Measurements from ENCODE around the gene SHROOM3.

Gene SHROOM3

DNA sequence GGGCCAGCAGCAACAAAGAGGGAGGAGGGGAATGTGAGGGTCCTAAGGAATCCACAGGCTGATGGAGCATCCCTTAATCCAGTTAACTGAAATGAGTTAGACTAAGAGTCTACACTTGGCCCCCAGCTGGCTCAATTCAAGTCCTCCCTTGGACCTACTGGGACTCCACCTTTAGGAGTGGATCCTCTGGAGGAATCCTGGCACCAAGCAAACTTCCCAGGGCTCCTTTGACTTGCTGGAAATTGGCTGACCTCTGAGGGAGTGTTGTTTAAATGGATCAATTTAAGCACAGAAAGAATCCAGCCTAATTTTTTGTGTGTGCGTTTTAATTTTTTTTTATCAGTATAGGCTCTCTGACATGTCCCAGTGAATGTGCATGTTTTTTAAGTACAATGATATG is 114.7 kb downstream of the SHROOM3 start:
- no peak for DNase-seq (ENCODE audit: low read depth)
- TF ChIP-seq, protein P1, sequence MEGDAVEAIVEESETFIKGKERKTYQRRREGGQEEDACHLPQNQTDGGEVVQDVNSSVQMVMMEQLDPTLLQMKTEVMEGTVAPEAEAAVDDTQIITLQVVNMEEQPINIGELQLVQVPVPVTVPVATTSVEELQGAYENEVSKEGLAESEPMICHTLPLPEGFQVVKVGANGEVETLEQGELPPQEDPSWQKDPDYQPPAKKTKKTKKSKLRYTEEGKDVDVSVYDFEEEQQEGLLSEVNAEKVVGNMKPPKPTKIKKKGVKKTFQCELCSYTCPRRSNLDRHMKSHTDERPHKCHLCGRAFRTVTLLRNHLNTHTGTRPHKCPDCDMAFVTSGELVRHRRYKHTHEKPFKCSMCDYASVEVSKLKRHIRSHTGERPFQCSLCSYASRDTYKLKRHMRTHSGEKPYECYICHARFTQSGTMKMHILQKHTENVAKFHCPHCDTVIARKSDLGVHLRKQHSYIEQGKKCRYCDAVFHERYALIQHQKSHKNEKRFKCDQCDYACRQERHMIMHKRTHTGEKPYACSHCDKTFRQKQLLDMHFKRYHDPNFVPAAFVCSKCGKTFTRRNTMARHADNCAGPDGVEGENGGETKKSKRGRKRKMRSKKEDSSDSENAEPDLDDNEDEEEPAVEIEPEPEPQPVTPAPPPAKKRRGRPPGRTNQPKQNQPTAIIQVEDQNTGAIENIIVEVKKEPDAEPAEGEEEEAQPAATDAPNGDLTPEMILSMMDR (conservative IDR thresholded peaks at IDR 0.05; ENCODE audit: low read depth, low read length), result no peak
- H3K4me3 ChIP-seq (ENCODE audit: low read depth, low read length), result no peak overlapping the region

DNA sequence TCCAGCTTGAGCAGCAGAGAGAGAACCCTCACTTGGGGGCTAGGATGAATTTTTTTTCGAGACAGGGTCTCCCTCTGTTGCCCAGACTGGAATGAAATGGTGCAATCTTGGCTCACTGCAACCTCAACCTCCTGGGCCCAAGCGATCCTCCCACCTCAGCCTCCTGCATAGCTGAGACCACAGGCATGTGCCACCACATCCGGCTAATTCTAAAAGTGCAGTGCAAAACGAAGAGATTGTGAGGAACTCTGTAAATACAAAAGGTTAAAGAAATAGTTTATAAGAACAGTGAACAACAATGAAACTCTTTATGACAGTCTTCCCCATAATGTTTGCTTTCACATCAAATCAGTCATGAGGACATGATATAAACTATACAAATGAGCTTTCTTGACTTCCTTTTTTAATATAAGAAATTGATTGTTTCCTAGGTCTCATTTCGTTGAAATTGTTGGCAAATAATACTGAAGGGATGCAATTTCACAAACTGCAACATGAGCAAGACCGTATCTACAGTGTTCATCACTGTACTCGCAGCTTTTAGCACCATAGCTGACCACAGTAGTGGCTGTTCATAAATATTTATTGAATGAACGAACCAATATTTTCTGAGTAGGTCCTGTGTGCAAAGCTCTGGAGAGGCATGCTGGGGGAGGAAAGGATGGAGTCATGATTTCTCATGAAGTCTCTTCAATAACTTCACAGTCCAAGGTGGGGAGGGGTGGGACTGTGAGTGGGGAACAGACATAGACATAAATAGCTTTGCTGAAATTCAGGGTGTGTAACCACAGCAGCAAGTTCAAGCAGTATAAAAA is 116.1 kb downstream of the SHROOM3 start:
- TF ChIP-seq, protein P1 (conservative IDR thresholded peaks at IDR 0.05; ENCODE audit: low read depth, low read length), result no peak
- DNase-seq (ENCODE audit: low read depth), result peak; percentile 71
- no peak overlapping the region for H3K4me3 ChIP-seq (ENCODE audit: low read depth, low read length)

DNA sequence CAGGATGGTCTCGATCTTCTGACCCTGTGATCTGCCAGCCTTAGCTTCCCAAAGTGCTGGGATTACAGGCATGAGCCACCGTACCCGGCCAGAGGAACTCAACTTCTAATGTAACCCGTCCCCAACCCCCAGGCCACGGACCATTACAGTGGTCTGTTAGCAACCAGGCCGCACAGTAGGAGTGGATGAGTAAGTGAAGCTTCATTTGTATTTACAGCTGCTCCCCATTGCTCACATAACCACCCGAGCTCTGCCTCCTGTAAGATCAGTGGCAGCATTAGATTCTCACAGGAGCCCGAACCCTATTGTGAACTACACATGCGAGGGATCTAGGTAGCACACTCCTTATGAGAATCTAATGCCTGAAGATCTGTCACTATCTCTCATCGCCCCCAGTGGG is 119.6 kb downstream of the SHROOM3 start:
- no peak for DNase-seq (ENCODE audit: low read depth)
- H3K4me3 ChIP-seq (ENCODE audit: low read depth, low read length), result no peak overlapping the region
- TF ChIP-seq, protein P1 (conservative IDR thresholded peaks at IDR 0.05; ENCODE audit: low read depth, low read length), result no peak

GRCh38 chr4:76556452-76556851 is 121.4 kb downstream of the SHROOM3 start:
- H3K4me3 ChIP-seq (ENCODE audit: low read depth, low read length), result no peak overlapping the region
- TF ChIP-seq, protein P1 (conservative IDR thresholded peaks at IDR 0.05; ENCODE audit: low read depth, low read length), result no peak
- DNase-seq (ENCODE audit: low read depth), result no peak

GRCh38 chr4:76558396-76559235 is 123.6 kb downstream of the SHROOM3 start:
- no peak for DNase-seq (ENCODE audit: low read depth)

DNA sequence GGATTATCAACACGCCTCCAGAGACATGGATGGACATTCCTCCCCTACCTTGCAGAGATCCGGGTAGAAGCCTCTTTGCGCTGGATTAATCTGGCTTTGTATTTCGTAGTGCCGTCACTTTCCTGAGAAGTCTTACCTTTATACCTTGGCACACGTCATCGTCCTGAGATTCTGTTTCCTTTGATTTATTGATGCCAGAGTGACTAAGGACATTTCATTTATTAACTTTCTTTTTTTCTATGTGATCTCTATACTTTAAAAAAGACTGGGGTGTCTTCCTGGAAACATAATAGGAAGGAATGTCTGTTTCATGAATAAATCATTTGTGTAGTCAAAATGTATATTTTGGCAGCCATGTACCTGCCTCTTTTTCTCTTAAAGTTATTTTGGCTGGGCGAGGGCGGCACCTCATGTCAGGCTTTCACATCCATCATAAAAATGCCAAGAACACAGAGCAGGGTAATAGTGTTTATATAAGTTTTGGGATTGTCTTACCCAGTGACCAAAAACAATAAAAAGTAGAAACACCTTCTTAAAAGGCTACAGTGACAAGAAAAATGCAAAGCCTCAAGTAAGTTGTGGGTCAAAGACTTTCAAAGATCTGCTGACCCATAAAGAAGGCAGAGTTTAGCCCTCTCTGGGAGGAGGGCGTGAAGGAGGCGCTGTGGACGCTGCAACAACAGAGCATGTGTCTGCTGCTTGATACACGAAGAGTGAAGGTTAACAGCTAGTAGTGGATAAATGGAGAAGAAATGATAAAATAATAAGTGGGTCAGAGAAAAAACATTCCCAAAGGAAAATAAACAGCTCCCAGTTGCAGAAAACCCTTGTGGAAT is 124.4 kb downstream of the SHROOM3 start:
- H3K4me3 ChIP-seq (ENCODE audit: low read depth, low read length), result no peak overlapping the region
- TF ChIP-seq, protein P1 (conservative IDR thresholded peaks at IDR 0.05; ENCODE audit: low read depth, low read length), result no peak
- no peak for DNase-seq (ENCODE audit: low read depth)

More at GRCh38 chr4:76558396-76559235, 123.6 kb downstream of the SHROOM3 start:
- no peak overlapping the region for H3K4me3 ChIP-seq (ENCODE audit: low read depth, low read length)
- TF ChIP-seq, protein P1 (conservative IDR thresholded peaks at IDR 0.05; ENCODE audit: low read depth, low read length), result no peak
